ENCODE data around the gene RASGRP2.

Gene RASGRP2

GRCh38 chr11:64755681-64756361, 11.9 kb upstream of the RASGRP2 start:
- DNase-seq (ENCODE audit: low read depth) = no peak

GRCh38 chr11:64754919-64755662, 11.1 kb upstream of the RASGRP2 start:
- no peak for DNase-seq (ENCODE audit: low read depth)

- DNase-seq (ENCODE audit: low read depth) = no peak
Measured at GRCh38 chr11:64754124-64754918, 10.4 kb upstream of the RASGRP2 start.

- no peak for DNase-seq (ENCODE audit: low read depth)
Measured at GRCh38 chr11:64753380-64754123, 9.6 kb upstream of the RASGRP2 start.

- DNase-seq (ENCODE audit: low read depth) = no peak
Measured at GRCh38 chr11:64753019-64753379, 9.1 kb upstream of the RASGRP2 start.

GRCh38 chr11:64752175-64752970, 8.4 kb upstream of the RASGRP2 start:
- no peak for DNase-seq (ENCODE audit: low read depth)

- DNase-seq (ENCODE audit: low read depth) = no peak
Measured at GRCh38 chr11:64751580-64751979, 7.6 kb upstream of the RASGRP2 start.

GRCh38 chr11:64751136-64751535, 7.2 kb upstream of the RASGRP2 start:
- no peak for DNase-seq (ENCODE audit: low read depth)

- no peak for DNase-seq (ENCODE audit: low read depth)
Measured at GRCh38 chr11:64750361-64751054, 6.6 kb upstream of the RASGRP2 start.

- DNase-seq (ENCODE audit: low read depth) = no peak
Measured at GRCh38 chr11:64747961-64748665, 4.2 kb upstream of the RASGRP2 start.

GRCh38 chr11:64746486-64746885, 2.5 kb upstream of the RASGRP2 start:
- no peak for DNase-seq (ENCODE audit: low read depth)

- no peak for DNase-seq (ENCODE audit: low read depth)
Measured at GRCh38 chr11:64745521-64746328, 1.8 kb upstream of the RASGRP2 start.

GRCh38 chr11:64745189-64745520, 1.2 kb upstream of the RASGRP2 start:
- DNase-seq (ENCODE audit: low read depth) = no peak

GRCh38 chr11:64744544-64745188, 724 bp upstream of the RASGRP2 start:
- no peak for DNase-seq (ENCODE audit: low read depth)

GRCh38 chr11:64742889-64743590, 902 bp downstream of the RASGRP2 start:
- DNase-seq (ENCODE audit: low read depth) = no peak

- DNase-seq (ENCODE audit: low read depth) = no peak
Measured at GRCh38 chr11:64742087-64742888, 1.7 kb downstream of the RASGRP2 start.

- no peak for DNase-seq (ENCODE audit: low read depth)
Measured at GRCh38 chr11:64741375-64742086, 2.4 kb downstream of the RASGRP2 start.
